Measurements from ENCODE around the gene S100A7.

- TF ChIP-seq EZH2 (IDR thresholded peaks at IDR 0.05; ENCODE audit: insufficient read depth, poor library complexity, severe bottlenecking) (no peak), EZH2phosphoT487 (IDR thresholded peaks at IDR 0.05; ENCODE audit: insufficient read depth, low read depth) (no peak)
These were observed 49.4 kb upstream of the S100A7 start for GRCh38 chr1:153509729-153510354.
